AG04449 (cell line): ENCODE results near the gene ENOX1.

Source experiments
- CTCF ChIA-PET: fragments of 350-600 bp; formaldehyde crosslinking; extraction: SDS; loops from one replicate; lab custom pipeline; 2021; ENCODE audit warnings: antibody characterized with exemption; lab: Yijun Ruan, JAX
- POLR2A ChIA-PET: fragments of 400-600, 350-600 bp; formaldehyde crosslinking; extraction: SDS; loops from one replicate; lab custom pipeline; 2020; ENCODE audit warnings: antibody characterized with exemption, inconsistent platforms; lab: Yijun Ruan, JAX
- DNase-seq: peaks from one replicate; pipeline ENCODE4 v3.0.0-alpha.2; 2010; ENCODE audit warnings: low read depth, low spot score
- H3K4me3 ChIP-seq: 2 replicates; pipeline ENCODE4 v1.5.1; 2011; ENCODE audit warnings: low read depth, mild to moderate bottlenecking, control low read depth, low read length
- TF ChIP-seq, protein P1 (sequence below): IDR thresholded peaks from one replicate; pipeline ENCODE4 v1.5.1; 2011; ENCODE audit warnings: mild to moderate bottlenecking, moderate library complexity, low read length, control low read depth, inconsistent platforms; ENCODE audit not compliant: insufficient read depth; ENCODE audit errors: missing control alignments

ENOX1 gene

DNA sequence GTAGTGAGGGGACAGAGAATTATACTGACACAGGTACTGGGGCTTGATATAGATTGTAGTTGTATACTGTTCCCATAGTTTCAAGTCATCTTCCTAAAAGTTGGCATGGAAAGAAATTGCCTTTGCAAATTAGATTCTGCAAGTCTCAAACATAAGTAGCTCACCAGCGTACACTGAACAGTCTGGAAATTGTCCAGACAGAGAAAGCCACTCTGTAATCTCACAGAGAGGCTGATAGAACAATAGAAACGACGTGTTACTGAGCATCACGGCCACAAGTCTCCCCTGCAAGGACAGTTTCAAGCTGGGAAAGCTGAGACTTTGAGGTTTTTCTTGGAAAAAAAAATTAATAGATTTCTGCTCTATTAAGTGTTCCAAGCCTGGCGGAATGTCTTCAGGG lies 534.8 kb downstream of the ENOX1 start:
- TF ChIP-seq, protein P1, sequence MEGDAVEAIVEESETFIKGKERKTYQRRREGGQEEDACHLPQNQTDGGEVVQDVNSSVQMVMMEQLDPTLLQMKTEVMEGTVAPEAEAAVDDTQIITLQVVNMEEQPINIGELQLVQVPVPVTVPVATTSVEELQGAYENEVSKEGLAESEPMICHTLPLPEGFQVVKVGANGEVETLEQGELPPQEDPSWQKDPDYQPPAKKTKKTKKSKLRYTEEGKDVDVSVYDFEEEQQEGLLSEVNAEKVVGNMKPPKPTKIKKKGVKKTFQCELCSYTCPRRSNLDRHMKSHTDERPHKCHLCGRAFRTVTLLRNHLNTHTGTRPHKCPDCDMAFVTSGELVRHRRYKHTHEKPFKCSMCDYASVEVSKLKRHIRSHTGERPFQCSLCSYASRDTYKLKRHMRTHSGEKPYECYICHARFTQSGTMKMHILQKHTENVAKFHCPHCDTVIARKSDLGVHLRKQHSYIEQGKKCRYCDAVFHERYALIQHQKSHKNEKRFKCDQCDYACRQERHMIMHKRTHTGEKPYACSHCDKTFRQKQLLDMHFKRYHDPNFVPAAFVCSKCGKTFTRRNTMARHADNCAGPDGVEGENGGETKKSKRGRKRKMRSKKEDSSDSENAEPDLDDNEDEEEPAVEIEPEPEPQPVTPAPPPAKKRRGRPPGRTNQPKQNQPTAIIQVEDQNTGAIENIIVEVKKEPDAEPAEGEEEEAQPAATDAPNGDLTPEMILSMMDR, result no peak
- POLR2A ChIA-PET, result no interaction called here
- CTCF ChIA-PET, result interaction anchor here (1.4 kb wide), 1 partner anchor 8 kb away, joined by 6 read pairs; no protein-coding TSS in a partner anchor
- no peak overlapping the region for H3K4me3 ChIP-seq
- no peak for DNase-seq

GRCh38 chr13:43246382-43246781 lies 540.4 kb downstream of the ENOX1 start:
- CTCF ChIA-PET, result no interaction called here
- POLR2A ChIA-PET, result interaction anchor here (1.5 kb wide), 1 partner anchor 540 kb away, joined by 3 read pairs; the partner anchor contains the start of gene ENOX1
- TF ChIP-seq, protein P1, result no peak
- DNase-seq, result no peak
- no peak overlapping the region for H3K4me3 ChIP-seq

DNA sequence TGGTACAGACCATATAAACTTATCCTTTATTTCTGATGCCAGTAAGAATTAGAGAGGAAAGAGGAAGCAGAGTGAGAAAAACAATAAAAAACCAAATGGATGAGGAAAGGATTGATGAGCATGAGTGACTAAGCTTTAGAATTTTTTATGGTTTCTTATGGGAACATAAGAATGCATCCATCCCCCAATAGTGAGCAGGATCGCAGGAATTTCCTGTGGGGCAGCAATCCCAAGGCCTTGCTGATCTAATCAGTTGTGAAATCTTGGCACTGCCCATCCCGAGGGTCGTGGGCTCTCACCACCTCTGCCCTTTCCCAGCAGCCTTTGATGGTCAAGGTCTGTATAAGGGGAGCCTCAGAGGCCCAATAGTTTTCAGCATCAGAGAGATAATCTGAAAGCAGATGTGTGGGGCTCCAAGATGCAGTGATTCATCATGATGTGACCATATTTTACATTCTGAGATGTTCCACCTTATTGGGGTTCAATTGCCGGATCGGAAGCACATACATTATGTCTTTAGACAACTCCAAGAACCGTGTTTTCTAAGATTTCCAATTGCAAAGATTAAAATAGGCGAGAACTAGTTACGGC lies 541.3 kb downstream of the ENOX1 start:
- POLR2A ChIA-PET, result interaction anchor here (1.3 to 1.5 kb wide), 2 partner anchors 24 to 541 kb away, joined by 3 to 4 read pairs; partner anchors contain the start of gene ENOX1
- CTCF ChIA-PET, result no interaction called here
- DNase-seq, result peak; percentile 78
- H3K4me3 ChIP-seq, result no peak overlapping the region
- TF ChIP-seq, protein P1, result no peak

DNA sequence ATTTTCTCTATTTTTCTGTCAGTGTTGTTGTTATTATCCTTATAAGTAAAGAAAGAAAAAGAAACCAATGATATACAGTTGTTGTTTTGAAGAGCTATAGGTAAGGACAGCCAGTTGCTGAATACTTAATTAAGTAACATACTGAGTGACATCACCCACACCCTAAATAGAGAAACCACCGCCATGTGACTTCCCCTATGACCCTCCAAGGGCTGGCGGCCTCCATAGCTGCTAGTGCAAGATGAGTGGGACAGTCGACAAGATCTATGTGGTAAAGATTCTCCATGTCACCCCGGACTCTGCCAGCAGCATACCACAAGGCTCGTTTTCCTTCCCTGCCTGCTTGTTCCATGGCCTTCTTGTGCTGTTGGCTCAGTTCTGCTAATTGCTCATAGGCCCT lies 542.3 kb downstream of the ENOX1 start:
- TF ChIP-seq, protein P1, result no peak
- H3K4me3 ChIP-seq, result no peak overlapping the region
- ChIA-PET POLR2A (interaction anchor here (1.3 kb wide), 1 partner anchor 25 kb away, joined by 4 read pairs; no protein-coding TSS in a partner anchor), CTCF (no interaction called here)
- DNase-seq, result no peak

DNA sequence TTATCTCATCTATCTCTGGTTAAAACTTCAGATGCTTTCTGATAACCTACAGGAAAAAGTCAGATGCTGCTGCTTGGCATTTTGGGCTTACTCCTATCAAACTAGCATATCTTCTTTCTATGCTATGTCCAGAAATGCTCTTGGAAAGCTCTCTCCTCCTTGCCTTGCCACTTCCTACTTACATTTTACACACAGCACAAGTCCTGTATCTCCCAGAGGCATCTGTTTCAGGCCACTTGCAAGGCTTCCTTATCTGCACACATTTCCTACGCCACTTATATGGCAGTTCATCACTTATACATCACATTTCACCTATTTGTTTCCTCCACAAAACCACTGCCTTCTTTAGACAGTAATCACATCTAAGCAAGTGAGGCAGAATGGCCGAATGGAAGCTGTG lies 543.1 kb downstream of the ENOX1 start:
- TF ChIP-seq, protein P1, result no peak
- DNase-seq, result no peak
- H3K4me3 ChIP-seq, result no peak overlapping the region
- ChIA-PET CTCF (no interaction called here), POLR2A (no interaction called here)

GRCh38 chr13:43242040-43242439 lies 544.7 kb downstream of the ENOX1 start:
- no peak for DNase-seq
- no peak overlapping the region for H3K4me3 ChIP-seq
- POLR2A ChIA-PET, result no interaction called here
- TF ChIP-seq, protein P1, result no peak
- CTCF ChIA-PET, result interaction anchor here (1.3 to 2.3 kb wide), 2 partner anchors 27 to 562 kb away, joined by 3 to 8 read pairs; no protein-coding TSS in a partner anchor
